COLO829 (cell line): Measurements from ENCODE around the gene DNAH8.

ENCODE experiments used
- DNase-seq: peaks from one replicate; pipeline ENCODE4 v3.0.0; 2012; ENCODE audit warnings: low spot score

DNAH8 gene

DNA sequence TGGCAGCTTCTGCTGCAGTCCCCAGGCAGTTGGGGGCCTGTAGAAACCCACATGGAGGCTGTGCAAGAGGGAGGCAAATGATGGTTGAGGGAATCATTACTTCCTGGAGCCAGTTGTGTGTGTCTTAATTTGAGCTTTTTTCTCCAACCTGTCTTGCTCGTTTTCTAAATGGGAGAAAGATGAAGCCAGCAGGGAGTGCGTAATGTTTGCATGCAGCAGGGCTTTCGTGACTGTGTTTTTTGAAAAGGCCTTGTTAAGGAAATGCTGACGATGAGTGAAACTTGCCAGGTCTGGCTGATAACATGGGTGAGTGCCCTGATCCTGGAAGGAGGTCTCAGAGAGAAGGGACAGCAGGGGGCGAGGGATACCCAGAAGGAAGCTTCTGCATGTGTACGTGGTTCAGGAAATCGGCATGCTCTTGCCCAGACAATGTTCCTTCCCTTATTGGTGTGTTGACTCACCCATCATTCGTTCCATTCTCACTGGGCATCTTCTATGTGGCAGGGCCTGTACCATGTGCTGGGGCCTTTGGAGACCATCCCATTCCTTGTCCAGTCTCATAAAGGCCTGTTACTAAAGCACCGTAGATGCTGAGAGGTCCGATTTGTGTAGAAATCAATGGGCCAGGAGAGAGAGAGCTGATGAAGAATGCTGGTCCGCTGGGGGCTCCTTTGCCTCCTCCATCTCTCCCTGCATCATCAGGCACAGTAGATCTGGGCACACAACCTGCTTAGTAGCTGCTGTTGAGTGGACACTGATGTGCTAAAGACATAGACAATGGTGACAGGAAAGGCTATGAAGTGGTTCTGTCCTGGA, 360.9 kb downstream of the DNAH8 start:
- no peak for DNase-seq

DNA sequence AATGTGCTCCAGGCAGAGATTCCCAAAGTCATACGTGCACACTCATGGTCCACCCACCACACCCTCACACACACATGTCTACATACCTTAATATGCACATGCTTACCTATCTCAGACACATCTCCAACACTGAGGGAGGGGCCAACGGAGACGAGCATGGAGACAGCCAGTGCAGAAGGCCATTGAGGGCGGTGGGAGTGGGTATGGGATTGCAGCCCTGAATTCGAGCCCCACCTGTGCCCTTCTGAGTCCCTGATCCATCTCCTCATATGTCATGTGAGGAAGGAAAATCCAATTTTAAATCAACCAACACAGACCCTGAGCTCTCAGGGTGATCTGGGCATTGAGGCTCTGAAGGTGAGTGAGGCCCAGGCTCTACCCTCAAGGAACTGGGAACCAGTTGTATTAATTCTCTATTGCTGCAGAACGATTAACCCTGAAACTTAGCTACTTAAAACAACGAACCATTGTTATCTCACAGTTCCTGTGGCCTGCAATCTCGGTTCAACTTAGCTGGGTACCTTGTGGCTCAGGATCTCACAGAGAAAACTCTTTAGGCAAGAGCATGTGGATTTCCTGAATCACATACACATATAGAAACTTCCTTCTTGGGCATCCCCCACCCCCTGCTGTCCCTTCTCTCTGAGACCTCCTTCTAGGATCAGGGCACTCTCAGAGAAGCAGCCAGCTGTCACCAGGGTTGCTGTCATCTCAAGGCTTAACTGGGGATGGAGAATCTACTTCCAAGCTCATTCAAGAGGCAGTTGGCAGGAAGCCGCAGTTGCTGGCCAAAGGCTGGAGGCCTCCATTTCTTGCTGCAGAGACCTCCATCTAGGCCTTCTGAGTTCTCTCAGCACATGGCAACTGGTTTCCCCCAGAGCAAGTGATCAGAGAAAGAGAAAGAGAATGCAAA, 361.8 kb downstream of the DNAH8 start:
- DNase-seq = no peak

DNA sequence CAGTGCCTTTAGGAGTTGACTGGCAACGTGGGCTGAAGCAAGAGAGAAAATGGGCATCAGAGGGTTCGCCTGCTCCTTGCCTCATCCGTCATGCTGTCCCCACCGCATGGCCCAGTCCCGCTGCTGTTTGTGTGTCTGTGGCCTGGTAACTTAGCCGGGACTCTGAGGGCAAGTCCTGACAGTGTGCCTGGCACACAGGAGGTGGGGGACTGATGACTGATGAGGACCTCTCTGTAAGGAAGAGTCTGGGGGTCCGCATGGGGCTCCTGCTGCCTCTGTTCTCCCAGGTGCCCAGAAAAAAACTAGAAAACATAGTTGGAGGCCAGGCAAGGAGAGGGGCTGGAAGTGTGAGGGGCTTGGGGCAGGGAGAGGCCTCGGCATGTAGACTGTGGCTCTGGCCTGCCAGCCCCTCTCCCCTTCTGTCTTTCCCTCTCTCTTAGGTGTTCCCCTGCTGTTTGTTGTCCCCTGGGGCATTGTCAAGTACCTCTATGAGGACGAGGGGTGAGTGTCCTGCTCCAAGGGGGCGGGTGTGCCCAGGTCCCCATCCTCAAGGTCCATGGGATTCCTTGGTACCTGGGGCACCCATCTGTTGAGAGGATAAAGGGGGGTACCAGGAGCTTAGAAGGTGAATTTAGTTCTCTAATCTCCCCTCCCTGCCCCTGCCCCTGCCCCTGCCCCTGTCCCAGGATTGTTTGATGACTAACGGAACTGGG, 362.9 kb downstream of the DNAH8 start:
- DNase-seq = no peak

DNA sequence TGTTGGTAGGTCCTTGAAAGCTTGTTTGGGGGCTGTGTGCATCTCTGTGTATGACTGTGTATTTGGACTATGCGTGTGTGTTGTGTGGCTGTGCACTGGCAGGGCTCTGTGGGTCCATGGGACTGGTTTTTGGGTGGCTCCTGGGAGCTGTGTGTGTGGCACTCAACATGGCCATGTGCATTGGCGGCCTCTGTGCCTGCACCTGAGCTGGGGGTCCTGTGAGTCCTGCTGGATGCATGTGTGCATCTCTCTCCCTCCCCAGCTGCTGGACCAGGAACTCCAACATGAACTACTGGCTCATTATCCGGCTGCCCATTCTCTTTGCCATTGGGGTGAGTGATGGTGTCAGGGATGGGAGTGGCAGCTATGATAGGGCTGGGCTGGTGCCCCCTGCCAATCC, 363.6 kb downstream of the DNAH8 start:
- DNase-seq = no peak

DNA sequence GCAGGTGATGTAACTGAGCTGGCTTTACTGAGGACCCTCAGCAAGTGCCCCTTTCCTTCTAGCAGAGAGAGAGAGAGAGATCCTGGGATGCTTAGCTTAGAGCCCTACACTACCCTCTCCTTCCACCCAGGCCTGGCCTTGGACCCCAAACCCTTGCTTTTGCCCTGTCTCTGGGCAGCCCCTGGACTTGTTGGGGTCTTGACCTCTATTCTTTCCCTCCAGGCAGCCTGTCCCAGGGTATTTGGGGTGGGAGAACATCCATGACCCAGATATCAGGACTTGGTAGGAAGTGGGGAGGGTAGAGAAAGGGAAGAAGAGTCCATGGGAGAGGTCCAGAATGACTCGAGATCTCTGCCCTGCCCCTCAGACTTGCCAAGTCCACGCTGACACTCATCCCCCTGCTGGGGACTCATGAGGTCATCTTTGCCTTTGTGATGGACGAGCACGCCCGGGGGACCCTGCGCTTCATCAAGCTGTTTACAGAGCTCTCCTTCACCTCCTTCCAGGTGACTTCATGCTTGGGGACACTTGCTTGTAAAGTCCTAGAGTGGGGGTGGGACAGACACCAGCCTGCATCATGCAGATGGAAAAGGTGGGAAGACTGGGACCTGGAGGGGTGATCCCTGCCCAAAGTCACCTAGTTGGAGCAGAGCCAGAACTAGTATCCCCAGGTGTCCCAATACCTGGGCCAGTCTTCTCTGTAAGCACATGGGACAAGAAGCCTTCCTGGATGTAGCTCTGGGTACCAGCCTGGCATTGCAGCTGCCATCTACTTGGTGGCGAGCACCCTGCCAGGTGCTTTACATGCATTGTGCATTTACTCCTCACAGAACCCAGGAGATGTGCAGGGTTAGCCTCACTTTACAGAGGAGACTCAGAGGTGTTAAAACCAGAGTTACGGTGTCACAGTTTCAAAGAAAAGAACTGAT, 364.4 kb downstream of the DNAH8 start:
- no peak for DNase-seq
